Aorta (tissue), 5 donors: ENCODE measurements around the gene FLVCR1. TPM values are rescaled to one million over a fixed set of nuclear protein-coding genes. Genes with fewer than 3 reads are reported as not detected.
"Not testable (repeated sequence)": the region's sequence is repeated elsewhere in the genome, so short reads cannot be mapped to it uniquely, and the experiment has no call there.

ENCODE experiments used
- ATAC-seq: fragments of 200-7000 bp; cut with Tn5 transposase; one replicate; pipeline ENCODE4 v1.9.1; 2022; ENCODE audit warnings: moderate library complexity; ENCODE audit not compliant: low FRiP score
- DNase-seq, 2 donors: peaks; one replicate each; pipeline ENCODE4 v3.0.0-alpha.2; 2020
- H3K27ac ChIP-seq, 2 donors: one replicate each; pipeline ENCODE4 v1.5.1; 2013; ENCODE audit warnings: low read length in 2 of 2, mild to moderate bottlenecking in 2 of 2, moderate library complexity in 2 of 2, control low read depth in 1 of 2, inconsistent platforms in 1 of 2, low read depth in 1 of 2
- H3K27me3 ChIP-seq, 2 donors: one replicate each; pipeline ENCODE4 v1.6.1; 2013; ENCODE audit warnings: control low read depth in 1 of 2, low read length in 1 of 2, mild to moderate bottlenecking in 1 of 2, moderate library complexity in 1 of 2; ENCODE audit not compliant: insufficient read depth in 2 of 2, control insufficient read depth in 1 of 2
- H3K36me3 ChIP-seq, 2 donors: one replicate each; pipeline ENCODE4 v1.6.1; 2013; ENCODE audit warnings: control low read depth in 1 of 2, low read length in 1 of 2, mild to moderate bottlenecking in 1 of 2; ENCODE audit not compliant: insufficient read depth in 2 of 2, control insufficient read depth in 1 of 2
- H3K4me1 ChIP-seq, 2 donors: one replicate each; pipeline ENCODE4 v1.6.1; 2013; ENCODE audit warnings: low read length in 2 of 2, control low read depth in 1 of 2, mild to moderate bottlenecking in 1 of 2, moderate library complexity in 1 of 2; ENCODE audit not compliant: insufficient read depth in 2 of 2, control insufficient read depth in 1 of 2
- H3K4me3 ChIP-seq, 2 donors: one replicate each; pipeline ENCODE4 v1.5.1; 2013; ENCODE audit warnings: low read length in 2 of 2, control low read depth in 1 of 2, mild to moderate bottlenecking in 1 of 2
- H3K9me3 ChIP-seq: one replicate; pipeline ENCODE4 v1.6.1; 2013; ENCODE audit warnings: mild to moderate bottlenecking, low read length; ENCODE audit not compliant: control insufficient read depth
- WGBS, 2 donors: extraction: QIAGEN DNeasy Blood & Tissue Kit; methylation state at CpG; one replicate each; pipeline ENCODE4 v1.1.7; 2013; 5-methylcytosine and 5-hydroxymethylcytosine counted together
- intact Hi-C, 2 donors: fragments of 100-400 bp; cut with DNase I; formaldehyde crosslinking; loops; one replicate each; pipeline versions ENCODE4 v1.14.2 to v1.15.0; 2022
- polyA plus RNA-seq, 2 donors: library from polyadenylated mRNA; stranded (reverse); fragments of 200-250 nt; gene quantifications; one replicate each; pipeline ENCODE4 v1.2.3, GENCODE V29; 2013
- total RNA-seq, 2 donors: library from RNA; stranded (reverse); fragmentation: NEBNext Ultra II Directional; extraction: Animal tissue kit (Norgen Biotek cat#: 25700); gene quantifications; one replicate each; pipeline ENCODE4 v1.2.1, GENCODE V29; 2021
- donor health status: healthy with polysubstance abuse.
- donor health status: Bipolar disorder and iron deficiency.
- donor health status: DM: no; HTN: no; CAD: no.
- donor health status: DM: no; HTN: no; CAD: no.
- donor health status: DM: yes; HTN: yes; CAD: no.

Gene FLVCR1
- total and polyA plus RNA-seq, 4 donors, result 2.6 to 7.7 (median 4.9) TPM

DNA sequence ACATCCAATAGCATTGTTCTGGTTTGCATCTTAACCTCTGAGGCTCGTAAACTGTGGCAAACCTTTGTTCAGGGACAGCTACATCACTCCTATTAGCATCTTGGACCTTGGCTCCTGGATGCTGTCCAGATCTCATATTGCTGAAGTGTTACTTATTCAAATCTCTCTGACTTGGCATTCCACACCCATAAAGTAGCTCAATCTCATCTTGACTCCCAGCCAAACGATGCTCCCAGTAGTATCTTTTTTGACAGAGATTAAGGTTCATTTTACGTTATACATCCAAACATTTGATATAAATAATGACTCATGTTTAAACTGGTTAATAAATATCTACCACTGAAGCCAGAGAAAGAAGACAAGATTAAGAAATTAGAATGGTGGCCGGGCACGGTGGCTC lies 4.4 kb upstream of the FLVCR1 start:
- no peak for ATAC-seq

DNA sequence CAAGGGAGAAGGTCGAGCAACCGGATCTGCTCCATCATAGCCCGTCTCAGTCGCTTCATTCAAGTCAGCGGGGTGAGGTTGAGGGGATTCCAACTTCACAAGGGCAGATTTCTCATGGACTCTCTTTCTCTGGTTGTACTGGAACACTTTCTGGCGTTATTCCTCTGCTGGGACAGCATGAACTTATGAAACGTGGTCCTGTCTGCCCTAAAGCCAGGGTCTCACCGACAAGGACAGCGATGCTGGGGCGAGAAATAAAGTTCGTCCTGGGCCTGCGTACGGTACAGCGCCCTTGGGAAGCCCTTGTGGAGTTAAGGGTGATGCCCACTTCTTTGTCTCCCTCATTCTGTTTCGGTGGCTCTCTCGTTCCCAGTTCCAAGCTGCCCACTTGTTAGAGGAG lies 1.3 kb upstream of the FLVCR1 start:
- 88 to 92% methylated on average over 16 of the region's 16 CpGs for WGBS, 2 donors

More for the DNA sequence above, 4.4 kb upstream of the FLVCR1 start:
- Histone ChIP-seq H3K36me3 (no peaks in the 10 kb centered on the region), H3K27me3 (no peaks in the 10 kb centered on the region), H3K4me3 (no peak overlapping the region), H3K27ac (no peak overlapping the region), H3K4me1 (no peaks in the 10 kb centered on the region), H3K9me3 (no peaks in the 10 kb centered on the region)
- no peak for DNase-seq
- 92 to 94% methylated on average over 5 of the region's 5 CpGs for WGBS, 2 donors
- intact Hi-C loops, result no loop called here

DNA sequence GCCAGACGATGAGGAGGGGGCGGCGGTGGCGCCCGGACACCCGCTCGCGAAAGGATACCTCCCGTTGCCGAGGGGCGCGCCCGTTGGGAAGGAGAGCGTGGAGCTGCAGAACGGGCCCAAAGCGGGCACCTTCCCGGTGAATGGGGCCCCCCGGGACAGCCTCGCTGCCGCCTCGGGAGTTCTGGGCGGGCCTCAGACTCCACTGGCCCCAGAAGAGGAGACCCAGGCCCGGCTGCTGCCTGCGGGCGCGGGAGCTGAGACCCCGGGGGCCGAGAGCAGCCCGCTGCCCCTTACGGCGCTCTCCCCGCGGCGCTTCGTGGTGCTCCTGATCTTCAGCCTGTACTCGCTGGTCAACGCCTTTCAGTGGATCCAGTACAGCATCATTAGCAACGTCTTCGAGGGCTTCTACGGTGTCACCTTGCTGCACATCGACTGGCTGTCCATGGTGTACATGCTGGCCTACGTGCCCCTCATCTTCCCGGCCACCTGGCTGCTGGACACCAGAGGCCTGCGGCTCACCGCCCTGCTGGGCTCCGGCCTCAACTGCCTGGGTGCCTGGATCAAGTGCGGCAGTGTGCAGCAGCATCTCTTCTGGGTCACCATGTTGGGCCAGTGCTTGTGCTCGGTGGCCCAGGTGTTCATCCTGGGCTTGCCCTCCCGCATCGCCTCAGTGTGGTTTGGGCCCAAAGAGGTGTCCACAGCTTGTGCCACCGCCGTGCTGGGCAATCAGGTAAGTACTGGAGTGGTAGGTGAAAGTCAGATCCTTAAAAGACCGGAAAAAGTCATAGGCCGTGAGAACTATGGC lies 588 bp downstream of the FLVCR1 start:
- 5 to 6% methylated on average over 32 to 54 of the region's 54 CpGs for WGBS, 2 donors
- no peaks in the 10 kb centered on the region for H3K27me3 ChIP-seq
- intact Hi-C loops, result loop anchor here in 1 of 2 donors (5.0 kb wide), 1 partner anchor 66 kb away; the partner anchor contains the start of genes NSL1 and TATDN3
- peak in 1 of 2 donors; percentile 75 for DNase-seq
- peak overlapping the region; percentile 48 to 70 for H3K4me3 ChIP-seq
- ATAC-seq, result peak; percentile 73
- H3K36me3 ChIP-seq, result no peaks in the 10 kb centered on the region
- peaks cover 0 to 2% of the 10 kb centered on the region in 2 donors for H3K4me1 ChIP-seq
- H3K27ac ChIP-seq, result peak overlapping the region in 1 of 2 donors; percentile 6
- H3K9me3 ChIP-seq, result no peaks in the 10 kb centered on the region

More for the DNA sequence above, 1.3 kb upstream of the FLVCR1 start:
- Histone ChIP-seq H3K4me1 (peaks cover 0 to 2% of the 10 kb centered on the region in 2 donors), H3K27ac (no peak overlapping the region), H3K36me3 (no peaks in the 10 kb centered on the region), H3K9me3 (no peaks in the 10 kb centered on the region), H3K27me3 (no peaks in the 10 kb centered on the region), H3K4me3 (no peak overlapping the region)
- ATAC-seq (no peak), DNase-seq (no peak)
- intact Hi-C loops, result loop anchor here in 1 of 2 donors (5.0 kb wide), 1 partner anchor 64 kb away; the partner anchor contains the start of genes NSL1 and TATDN3

DNA sequence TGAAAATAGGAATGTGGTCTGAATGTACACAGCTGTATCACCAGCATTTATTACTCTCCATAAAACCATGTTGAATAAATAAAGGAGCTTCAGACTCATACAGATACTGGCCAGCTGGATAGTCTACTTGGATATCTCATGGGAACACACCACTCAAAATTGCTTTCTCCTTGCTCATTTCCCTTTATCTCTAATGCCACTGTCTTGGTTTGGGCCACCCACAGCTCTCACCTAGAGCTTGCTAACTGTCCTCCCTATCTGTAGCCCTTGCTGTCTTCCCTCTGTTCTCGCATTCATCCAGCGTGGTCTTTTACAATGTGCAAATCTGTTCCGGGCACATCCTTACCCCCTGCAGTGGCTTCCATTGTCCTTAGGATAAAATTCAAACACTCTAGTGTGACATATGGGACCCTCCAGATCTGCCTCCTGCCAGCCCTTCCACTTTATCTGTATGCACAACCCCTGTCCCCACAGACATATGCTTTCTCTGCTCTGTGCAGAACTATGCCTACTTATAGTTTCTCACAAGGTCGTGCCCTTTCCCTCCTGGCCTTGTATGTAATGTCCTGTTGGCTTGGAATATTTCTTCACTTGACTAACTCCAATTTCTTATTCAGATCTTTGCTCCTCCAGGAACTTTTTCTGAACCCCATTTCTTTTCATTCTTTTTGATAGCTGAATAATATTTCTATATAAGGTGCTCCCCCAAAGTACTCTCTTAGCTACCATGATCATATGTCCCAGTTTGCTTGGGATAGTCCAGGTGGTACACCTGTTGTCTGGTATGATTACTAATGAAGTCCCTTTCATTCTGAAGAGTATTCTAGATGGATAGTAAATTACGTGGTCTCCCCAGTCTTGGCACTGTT lies 2.9 kb downstream of the FLVCR1 start:
- peaks cover 0 to 2% of the 10 kb centered on the region in 2 donors for H3K4me1 ChIP-seq
- intact Hi-C loops, result no loop called here
- WGBS, 2 donors, result 75 to 78% methylated on average over 5 of the region's 5 CpGs
- H3K27ac ChIP-seq, result no peak overlapping the region
- DNase-seq (no peak), ATAC-seq (no peak)
- no peaks in the 10 kb centered on the region for H3K9me3 ChIP-seq
- no peaks in the 10 kb centered on the region for H3K27me3 ChIP-seq
- H3K36me3 ChIP-seq, result no peaks in the 10 kb centered on the region
- no peak overlapping the region for H3K4me3 ChIP-seq

DNA sequence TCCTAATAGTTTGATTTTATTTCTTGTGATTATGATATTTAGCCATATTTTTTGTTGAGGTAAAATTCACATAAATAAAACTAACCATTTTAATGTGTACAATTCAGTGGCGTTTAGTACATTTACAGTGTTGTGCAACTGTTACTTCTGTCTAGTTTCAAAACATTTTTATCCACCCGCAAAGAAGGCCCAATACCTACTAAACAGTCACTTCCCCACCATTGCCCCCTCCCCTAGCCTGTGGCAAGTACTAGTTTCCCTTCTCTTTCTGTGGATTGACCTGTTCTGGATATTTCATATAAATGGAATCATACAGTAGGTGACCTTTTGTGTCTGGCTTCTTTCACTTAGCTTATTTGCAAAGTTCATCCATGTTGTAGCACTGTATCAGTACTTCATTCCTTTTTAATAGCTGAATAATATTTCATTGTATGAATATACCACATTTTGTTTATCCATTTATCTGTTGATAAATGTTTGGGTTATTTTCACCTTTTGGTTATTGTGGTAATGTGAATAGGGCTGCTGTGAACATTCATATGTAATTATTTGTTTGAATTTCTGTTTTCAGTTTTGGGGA lies 4.1 kb downstream of the FLVCR1 start:
- no peak for DNase-seq
- H3K27ac ChIP-seq, result no peak overlapping the region
- H3K27me3 ChIP-seq, result no peaks in the 10 kb centered on the region
- WGBS, 2 donors, result 95 to 96% methylated on average over 2 of the region's 2 CpGs
- H3K4me1 ChIP-seq, result peaks cover 0 to 2% of the 10 kb centered on the region in 2 donors
- intact Hi-C loops, result no loop called here
- no peaks in the 10 kb centered on the region for H3K9me3 ChIP-seq
- no peak for ATAC-seq
- no peak overlapping the region for H3K4me3 ChIP-seq
- no peaks in the 10 kb centered on the region for H3K36me3 ChIP-seq

DNA sequence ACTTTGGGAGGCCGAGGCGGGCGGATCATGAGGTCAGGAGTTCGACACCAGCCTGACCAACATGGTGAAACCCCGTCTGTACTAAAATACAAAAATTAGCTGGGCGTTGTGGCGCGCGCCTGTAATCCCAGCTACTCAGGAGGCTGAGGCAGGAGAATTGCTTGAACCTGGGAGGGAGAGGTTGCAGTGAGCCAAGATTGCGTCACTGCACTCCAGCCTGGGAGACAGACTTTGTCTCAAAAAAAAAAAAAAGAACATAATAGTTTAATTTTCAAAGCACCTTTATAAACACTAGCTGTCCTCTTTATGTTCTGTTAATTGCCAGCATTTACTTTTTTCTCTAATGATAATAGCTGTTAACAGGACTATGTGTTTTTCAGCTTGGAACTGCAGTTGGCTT lies 5.3 kb downstream of the FLVCR1 start:
- not testable (repeated sequence) for H3K27ac ChIP-seq

DNA sequence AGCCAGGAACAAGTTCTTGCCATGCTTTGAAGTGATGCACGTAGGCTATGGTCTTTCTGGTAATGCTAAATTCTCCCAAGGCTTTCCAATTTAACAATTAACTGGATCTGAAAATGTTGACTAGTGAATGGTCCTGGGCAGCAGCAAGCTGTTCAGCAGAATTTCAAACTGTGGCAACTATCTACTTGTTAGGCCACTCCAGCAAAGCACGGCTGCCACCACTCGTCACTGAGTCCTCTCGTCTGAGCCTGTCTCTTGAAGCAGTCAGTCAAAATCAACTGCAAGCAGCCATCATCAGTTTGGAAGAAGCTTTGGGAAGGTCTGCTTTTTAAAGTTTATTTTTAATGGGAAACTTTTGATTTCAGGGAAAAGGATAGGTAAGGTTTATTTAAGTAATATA lies 6.1 kb downstream of the FLVCR1 start:
- Histone ChIP-seq H3K4me3 (no peak overlapping the region), H3K36me3 (no peaks in the 10 kb centered on the region), H3K27me3 (no peaks in the 10 kb centered on the region), H3K4me1 (no peaks in the 10 kb centered on the region), H3K9me3 (no peaks in the 10 kb centered on the region), H3K27ac (no peak overlapping the region)
- DNase-seq (no peak), ATAC-seq (no peak)
- WGBS, 2 donors, result 76 to 80% methylated on average over 4 of the region's 4 CpGs
- intact Hi-C loops, result no loop called here

More for the DNA sequence above, 5.3 kb downstream of the FLVCR1 start:
- H3K27me3 ChIP-seq, H3K4me3 ChIP-seq, ATAC-seq, intact Hi-C loops, DNase-seq, H3K9me3 ChIP-seq, H3K4me1 ChIP-seq, H3K36me3 ChIP-seq: not testable (repeated sequence)
- 87 to 89% methylated on average over 10 of the region's 10 CpGs for WGBS, 2 donors

DNA sequence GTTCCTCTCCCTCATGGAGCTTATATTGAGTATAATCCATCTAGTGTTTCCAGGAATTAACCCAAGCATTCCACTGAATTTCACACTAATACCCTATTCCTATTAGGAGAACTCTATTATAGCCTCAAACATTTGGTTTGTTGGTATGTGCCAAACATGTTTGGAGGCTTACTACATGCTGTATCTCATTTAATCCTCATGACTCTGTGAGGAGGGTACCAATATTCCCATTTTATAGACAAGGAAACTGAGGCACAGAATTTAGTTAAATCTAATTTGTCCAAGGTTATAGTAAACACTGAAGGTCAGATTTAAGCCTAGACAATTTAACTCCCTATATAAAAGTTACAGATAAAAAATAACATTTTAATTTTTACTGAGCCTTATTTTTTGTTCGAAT lies 9.1 kb downstream of the FLVCR1 start:
- Histone ChIP-seq H3K4me1 (no peaks in the 10 kb centered on the region), H3K27ac (no peak overlapping the region), H3K4me3 (no peak overlapping the region), H3K9me3 (no peaks in the 10 kb centered on the region), H3K36me3 (no peaks in the 10 kb centered on the region), H3K27me3 (no peaks in the 10 kb centered on the region)
- intact Hi-C loops, result no loop called here
- DNase-seq, result no peak
- no peak for ATAC-seq
- WGBS, 2 donors, result 97 to 98% methylated on average over 1 of the region's 1 CpG
